ENCODE data around the gene U2AF2.

DNA sequence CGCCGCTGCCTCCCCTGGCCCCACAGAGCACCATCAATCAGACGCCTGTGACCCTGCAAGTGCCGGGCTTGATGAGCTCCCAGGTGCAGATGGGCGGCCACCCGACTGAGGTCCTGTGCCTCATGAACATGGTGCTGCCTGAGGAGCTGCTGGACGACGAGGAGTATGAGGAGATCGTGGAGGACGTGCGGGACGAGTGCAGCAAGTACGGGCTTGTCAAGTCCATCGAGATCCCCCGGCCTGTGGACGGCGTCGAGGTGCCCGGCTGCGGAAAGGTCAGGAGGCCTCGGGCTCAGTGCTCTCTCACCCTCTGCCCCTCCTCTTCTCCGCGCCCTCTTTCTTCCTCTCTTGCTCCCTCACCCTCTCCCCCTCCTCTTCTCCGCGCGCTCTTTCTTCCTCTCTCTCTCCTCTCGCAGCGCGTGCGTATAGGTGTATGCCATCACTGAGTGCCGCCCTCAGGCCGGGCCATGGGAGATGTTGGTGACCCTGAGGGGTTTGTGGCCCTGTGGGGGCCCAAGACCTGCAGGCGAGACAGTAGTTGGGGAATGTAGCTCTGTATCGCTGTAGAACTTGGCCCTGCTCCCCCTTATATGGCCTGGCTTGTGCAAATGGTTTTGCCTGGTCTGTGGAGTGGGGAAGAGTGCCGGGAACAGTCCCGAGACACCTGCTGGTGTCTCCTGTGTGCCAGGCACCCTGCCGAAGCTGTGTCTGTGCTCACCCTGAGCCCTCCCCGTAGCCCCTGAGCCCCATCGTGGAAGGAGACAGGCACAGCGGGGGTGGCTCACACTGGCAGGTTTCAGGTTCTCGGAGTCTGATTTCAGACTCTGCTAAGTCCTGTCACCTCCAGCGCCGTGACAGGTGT, 14.8 kb downstream of the U2AF2 start:
- TF ChIP-seq, protein P1, sequence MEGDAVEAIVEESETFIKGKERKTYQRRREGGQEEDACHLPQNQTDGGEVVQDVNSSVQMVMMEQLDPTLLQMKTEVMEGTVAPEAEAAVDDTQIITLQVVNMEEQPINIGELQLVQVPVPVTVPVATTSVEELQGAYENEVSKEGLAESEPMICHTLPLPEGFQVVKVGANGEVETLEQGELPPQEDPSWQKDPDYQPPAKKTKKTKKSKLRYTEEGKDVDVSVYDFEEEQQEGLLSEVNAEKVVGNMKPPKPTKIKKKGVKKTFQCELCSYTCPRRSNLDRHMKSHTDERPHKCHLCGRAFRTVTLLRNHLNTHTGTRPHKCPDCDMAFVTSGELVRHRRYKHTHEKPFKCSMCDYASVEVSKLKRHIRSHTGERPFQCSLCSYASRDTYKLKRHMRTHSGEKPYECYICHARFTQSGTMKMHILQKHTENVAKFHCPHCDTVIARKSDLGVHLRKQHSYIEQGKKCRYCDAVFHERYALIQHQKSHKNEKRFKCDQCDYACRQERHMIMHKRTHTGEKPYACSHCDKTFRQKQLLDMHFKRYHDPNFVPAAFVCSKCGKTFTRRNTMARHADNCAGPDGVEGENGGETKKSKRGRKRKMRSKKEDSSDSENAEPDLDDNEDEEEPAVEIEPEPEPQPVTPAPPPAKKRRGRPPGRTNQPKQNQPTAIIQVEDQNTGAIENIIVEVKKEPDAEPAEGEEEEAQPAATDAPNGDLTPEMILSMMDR (IDR thresholded peaks at IDR 0.05): no peak
- TF ChIP-seq POLR2A (IDR thresholded peaks at IDR 0.05): no peak

All from heart left ventricle (tissue), 13 donors.